SK-N-SH (cell line): ENCODE measurements around the gene KIAA2012. TPM values are rescaled to one million over a fixed set of nuclear protein-coding genes. Genes with fewer than 3 reads are reported as not detected.

ENCODE experiments used
- CTCF ChIA-PET: fragments of 300-600, 350-600 bp; formaldehyde crosslinking; extraction: SDS; loops from one replicate; lab custom pipeline; 2021; lab: Yijun Ruan, JAX
- POLR2A ChIA-PET: fragments of 350-600 bp; sonication (Branson Sonifier 250); formaldehyde crosslinking; extraction: SDS; loops from one replicate; lab custom pipeline; 2020; ENCODE audit warnings: antibody characterized with exemption, inconsistent platforms; lab: Yijun Ruan, JAX
- DNase-seq: peaks from one replicate; pipeline ENCODE4 v3.0.0; 2012
- H2AFZ ChIP-seq: fragments of 200-600 bp; sonication (generic); 2 replicates; pipeline ENCODE4 v1.8.1; 2016; ENCODE audit warnings: antibody characterized with exemption, mild to moderate bottlenecking, low read depth
- H3F3A ChIP-seq: fragments of 200-600 bp; sonication (generic); replicated peaks from 2 replicates; pipeline ENCODE3; 2016; ENCODE audit warnings: antibody characterized with exemption, mild to moderate bottlenecking; ENCODE audit not compliant: insufficient read depth
- H3K27ac ChIP-seq, 2 experiments: fragments of 200-500 bp in 1 of 2; fragments of 200-600 bp in 1 of 2; sonication (Bioruptor generic) in 1 of 2; sonication (generic), shearing (Covaris generic) in 1 of 2; 2 replicates each; pipeline versions ENCODE4 v1.5.1 to v1.6.1; 2014 to 2016; ENCODE audit warnings: low read depth in 2 of 2, inconsistent platforms in 1 of 2, low read length in 1 of 2, mild to moderate bottlenecking in 1 of 2, mixed read lengths in 1 of 2
- H3K27me3 ChIP-seq: fragments of 200-600 bp; sonication (generic), shearing (Covaris generic); 2 replicates; pipeline ENCODE4 v1.6.1; 2016; ENCODE audit warnings: mixed run types; ENCODE audit not compliant: insufficient read depth
- H3K36me3 ChIP-seq, 2 experiments: fragments of 200-500 bp in 1 of 2; fragments of 200-600 bp in 1 of 2; sonication (Bioruptor generic) in 1 of 2; sonication (generic) in 1 of 2; replicated peaks in 1 of 2; 2 replicates each; pipeline versions ENCODE3 to v1.5.1; 2014 to 2016; ENCODE audit warnings: low read length in 1 of 2, mild to moderate bottlenecking in 1 of 2; ENCODE audit not compliant: insufficient read depth in 2 of 2, control insufficient read depth in 1 of 2
- H3K4me1 ChIP-seq, 2 experiments: fragments of 200-500 bp in 1 of 2; fragments of 200-600 bp in 1 of 2; sonication (Bioruptor generic) in 1 of 2; sonication (generic), shearing (Covaris generic) in 1 of 2; 2 replicates each; pipeline versions ENCODE4 v1.5.1 to v1.6.1; 2014 to 2016; ENCODE audit warnings: low read depth in 1 of 2, low read length in 1 of 2, mixed run types in 1 of 2; ENCODE audit not compliant: insufficient read depth in 2 of 2, control insufficient read depth in 1 of 2
- H3K4me2 ChIP-seq: fragments of 200-600 bp; sonication (generic), shearing (Covaris generic); 2 replicates; pipeline ENCODE4 v1.6.1; 2017; ENCODE audit warnings: mixed run types
- H3K4me3 ChIP-seq, 2 experiments: fragments of 200-500 bp in 1 of 2; fragments of 200-600 bp in 1 of 2; sonication (Bioruptor generic) in 1 of 2; sonication (generic), shearing (Covaris generic) in 1 of 2; 2 replicates each; pipeline versions ENCODE4 v1.5.1 to v1.8.1; 2014 to 2016; ENCODE audit warnings: low read depth in 2 of 2, inconsistent platforms in 1 of 2, low read length in 1 of 2, mild to moderate bottlenecking in 1 of 2, mixed read lengths in 1 of 2, moderate library complexity in 1 of 2
- H3K79me2 ChIP-seq: fragments of 200-600 bp; sonication (generic); 2 replicates; pipeline ENCODE4 v1.8.1; 2017; ENCODE audit warnings: mild to moderate bottlenecking; ENCODE audit not compliant: insufficient read depth
- H3K9ac ChIP-seq: fragments of 200-600 bp; sonication (generic); 2 replicates; pipeline ENCODE4 v1.6.1; 2017; ENCODE audit warnings: mixed run types
- H3K9me2 ChIP-seq: fragments of 200-600 bp; sonication (generic); 2 replicates; pipeline ENCODE4 v1.6.1; 2017; ENCODE audit warnings: mixed run types
- H3K9me3 ChIP-seq: fragments of 200-600 bp; sonication (generic); 2 replicates; pipeline ENCODE4 v1.6.1; 2017; ENCODE audit warnings: mixed run types, mild to moderate bottlenecking, moderate library complexity
- H4K20me1 ChIP-seq: fragments of 200-600 bp; sonication (generic); 2 replicates; pipeline ENCODE4 v1.6.1; 2017; ENCODE audit warnings: mild to moderate bottlenecking, mixed run types; ENCODE audit not compliant: insufficient read depth
- CHD2 ChIP-seq: fragments of 150-350 bp; IDR thresholded peaks from 2 replicates; pipeline ENCODE4 v1.6.1; 2018; ENCODE audit warnings: low read length; ENCODE audit not compliant: partially characterized antibody
- CTCF ChIP-seq: fragments of 200-600 bp; sonication (generic); IDR thresholded peaks from 2 replicates; pipeline ENCODE4 v1.6.1; 2017; ENCODE audit warnings: antibody characterized with exemption, mild to moderate bottlenecking, moderate library complexity
- ELF1 ChIP-seq: IDR thresholded peaks from 2 replicates; pipeline ENCODE4 v1.4.0; 2012
- EP300 ChIP-seq, 2 experiments: IDR thresholded peaks; 2 replicates each; pipeline versions ENCODE4 v1.4.0 to v1.6.1; 2012; ENCODE audit warnings: borderline replicate concordance in 1 of 2, low read depth in 1 of 2, low read length in 1 of 2
- FOXJ3 ChIP-seq: sonication (generic); formaldehyde crosslinking; IDR thresholded peaks from 2 replicates; pipeline ENCODE4 v1.5.1; 2020; ENCODE audit warnings: mild to moderate bottlenecking, missing genetic modification reagents
- JUND ChIP-seq: IDR thresholded peaks from 2 replicates; pipeline ENCODE4 v1.4.0; 2012
- MEF2A ChIP-seq: IDR thresholded peaks from 2 replicates; pipeline ENCODE4 v1.4.0; 2012; ENCODE audit warnings: low read depth, borderline replicate concordance
- PBX3 ChIP-seq: IDR thresholded peaks from 2 replicates; pipeline ENCODE4; 2012
- POLR2AphosphoS5 ChIP-seq: IDR thresholded peaks from 2 replicates; pipeline ENCODE4 v1.6.1; 2012; ENCODE audit warnings: low read depth, low read length
- RAD21 ChIP-seq: IDR thresholded peaks from 2 replicates; pipeline ENCODE4 v1.6.1; 2012; ENCODE audit warnings: mild to moderate bottlenecking, low read length
- REST ChIP-seq: IDR thresholded peaks from 2 replicates; pipeline ENCODE4 v1.6.1; 2012; ENCODE audit warnings: mild to moderate bottlenecking, low read depth, low read length, moderate library complexity
- RFX5 ChIP-seq: IDR thresholded peaks from 2 replicates; pipeline ENCODE4 v1.6.1; 2012; ENCODE audit warnings: mild to moderate bottlenecking, improper control_type of control experiment, low read length
- RXRA ChIP-seq: IDR thresholded peaks from 2 replicates; pipeline ENCODE4 v1.4.0; 2012; ENCODE audit warnings: low read depth, mild to moderate bottlenecking, borderline replicate concordance
- SIN3A ChIP-seq: IDR thresholded peaks from 2 replicates; pipeline ENCODE4 v1.6.1; 2012; ENCODE audit warnings: low read depth, mild to moderate bottlenecking, low read length, moderate library complexity, borderline replicate concordance
- SMC3 ChIP-seq: IDR thresholded peaks from 2 replicates; pipeline ENCODE4 v1.6.1; 2012; ENCODE audit warnings: low read depth, low read length, improper control_type of control experiment
- TEAD4 ChIP-seq: IDR thresholded peaks from 2 replicates; pipeline ENCODE4 v1.4.0; 2012; ENCODE audit warnings: mild to moderate bottlenecking, borderline replicate concordance; ENCODE audit not compliant: insufficient read depth
- USF1 ChIP-seq: IDR thresholded peaks from 2 replicates; pipeline ENCODE4 v1.4.0; 2012; ENCODE audit warnings: low read depth, borderline replicate concordance
- YY1 ChIP-seq: IDR thresholded peaks from 2 replicates; pipeline ENCODE4 v1.4.0; 2012; ENCODE audit warnings: low read depth, mild to moderate bottlenecking
- WGBS: methylation state at CpG from one replicate; pipeline ENCODE4 v1.1.6; 2017; ENCODE audit warnings: low lambda C conversion rate; 5-methylcytosine and 5-hydroxymethylcytosine counted together
- polyA plus RNA-seq, 3 experiments: library from polyadenylated mRNA; depleted of rRNA; stranded (reverse); fragments of >200 nt; gene quantifications; 2 replicates each; pipeline ENCODE4 v1.2.3, GENCODE V29; 2012

The KIAA2012 gene
- polyA plus RNA-seq, 1 of the 3 experiments (the other 2 are of a cell fraction) = 0.07 TPM

- Histone ChIP-seq H3K4me2 (no peak overlapping the region), H3K4me1 (peaks cover 0 to 9% of the 10 kb centered on the region in 2 experiments; a peak in 1 of 4 replicates), H3K27ac (no peak overlapping the region), H3K9ac (no peak overlapping the region), H3K79me2 (no peaks in the 10 kb centered on the region), H3K9me3 (0 out of 2 replicates have a peak, but pooled peaks cover 3% of the 10 kb centered on the region), H4K20me1 (no peaks in the 10 kb centered on the region), H3K36me3 (peaks cover 0 to 4% of the 10 kb centered on the region in 2 experiments), H3F3A (no peaks in the 10 kb centered on the region), H3K4me3 (no peak overlapping the region), H3K9me2 (no peaks in the 10 kb centered on the region), H2AFZ (no peak overlapping the region), H3K27me3 (no peaks in the 10 kb centered on the region)
- 89% methylated on average over 5 of the region's 5 CpGs for WGBS
- ChIA-PET POLR2A (no interaction called here), CTCF (interaction anchor here (0.8 kb wide), 1 partner anchor 113 kb away, joined by 3 read pairs; no protein-coding TSS in a partner anchor)
- no peak for TF ChIP-seq RFX5
- TF ChIP-seq RAD21 = no peak
- TF ChIP-seq CTCF = no peak
- no peak for TF ChIP-seq SIN3A
- TF ChIP-seq CHD2 = no peak
- TF ChIP-seq POLR2AphosphoS5 = no peak
- no peak for TF ChIP-seq TEAD4
- no peak for TF ChIP-seq SMC3
- no peak for TF ChIP-seq MEF2A
- TF ChIP-seq YY1 = no peak
- no peak for TF ChIP-seq USF1
- no peak for TF ChIP-seq FOXJ3 (CRISPR knock-in tag)
- no peak for TF ChIP-seq REST
- TF ChIP-seq ELF1 = no peak
- TF ChIP-seq EP300 (IDR thresholded peaks at IDR 0.05; ENCODE audit: borderline replicate concordance in 1 of 2, low read depth in 1 of 2, low read length in 1 of 2) = no peak
- no peak for TF ChIP-seq RXRA
- no peak for TF ChIP-seq JUND
- no peak for TF ChIP-seq PBX3
- DNase-seq = no peak
Observed at GRCh38 chr2:202079310-202079709, 6.3 kb downstream of the KIAA2012 start.
